Islet precursor cell (in vitro differentiated cells): Measurements from ENCODE around the gene ANKRD33.
A peak's percentile ranks its signal among the peaks of the same experiment; 100 is the strongest.

Experiments used
- DNase-seq: peaks from one replicate; pipeline ENCODE4 v3.0.0-alpha.2; 2018

Gene ANKRD33

GRCh38 chr12:51862947-51863346 lies 25.0 kb upstream of the ANKRD33 start:
- DNase-seq, result no peak

- DNase-seq, result no peak
These were observed 24.5 kb upstream of the ANKRD33 start for GRCh38 chr12:51863363-51863932.

- peak; percentile 96 for DNase-seq
These were observed 23.7 kb upstream of the ANKRD33 start for GRCh38 chr12:51863933-51864832.

- DNase-seq, result peak; percentile 94
These were observed 22.9 kb upstream of the ANKRD33 start for GRCh38 chr12:51864833-51865670.

GRCh38 chr12:51865757-51866270 lies 22.1 kb upstream of the ANKRD33 start:
- peak; percentile 83 for DNase-seq

GRCh38 chr12:51866324-51866723 lies 21.6 kb upstream of the ANKRD33 start:
- DNase-seq, result no peak

DNA sequence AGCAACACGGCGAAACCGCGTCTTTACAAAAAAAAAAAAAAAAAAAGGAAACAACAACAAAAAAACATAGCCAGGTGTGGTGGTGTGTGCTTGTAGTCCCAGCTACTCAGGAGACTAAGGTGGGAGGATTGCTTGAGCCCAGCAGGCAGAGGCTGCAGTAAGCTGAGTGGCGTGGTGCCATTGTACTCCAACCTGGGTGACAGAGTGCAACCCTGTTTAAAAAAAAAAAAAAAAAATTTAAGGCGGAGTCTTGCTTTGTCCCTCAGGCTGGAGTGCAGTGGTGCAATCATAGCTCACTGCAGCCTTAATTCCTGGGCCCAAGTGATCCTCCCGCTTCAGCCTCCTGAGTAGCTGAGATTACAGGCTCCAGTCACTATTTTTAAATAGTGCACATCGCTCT lies 21.1 kb upstream of the ANKRD33 start:
- peak; percentile 59 for DNase-seq

- DNase-seq, result peak; percentile 48
These were observed 20.5 kb upstream of the ANKRD33 start for GRCh38 chr12:51867371-51867770.

GRCh38 chr12:51867796-51868428 lies 20.0 kb upstream of the ANKRD33 start:
- DNase-seq, result peak; percentile 57

GRCh38 chr12:51868821-51869495 lies 18.9 kb upstream of the ANKRD33 start:
- peak; percentile 83 for DNase-seq

GRCh38 chr12:51869496-51869865 lies 18.4 kb upstream of the ANKRD33 start:
- DNase-seq, result peak; percentile 75

GRCh38 chr12:51869931-51870330 lies 18.0 kb upstream of the ANKRD33 start:
- no peak for DNase-seq

DNA sequence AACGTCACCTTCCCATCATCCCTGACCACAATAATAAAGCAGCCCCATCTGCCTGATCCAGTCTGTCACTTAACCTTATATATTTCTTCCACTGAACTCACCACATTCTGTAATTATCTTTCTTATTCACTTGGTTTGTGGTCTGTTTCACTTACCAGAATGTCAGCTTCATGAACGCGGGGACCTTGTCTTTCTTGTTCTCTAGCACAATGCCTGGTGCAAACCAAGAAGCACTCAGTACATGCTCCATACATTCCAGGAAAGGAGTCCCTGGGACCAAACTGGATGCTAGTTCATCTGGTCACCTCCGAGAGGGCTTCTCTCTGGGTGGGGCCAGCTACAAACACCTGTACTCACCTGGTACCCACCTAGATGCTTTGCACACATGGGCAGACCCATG lies 17.4 kb upstream of the ANKRD33 start:
- DNase-seq, result peak; percentile 55

- DNase-seq, result no peak
These were observed 16.8 kb upstream of the ANKRD33 start for GRCh38 chr12:51871126-51871525.

GRCh38 chr12:51871918-51872688 lies 15.8 kb upstream of the ANKRD33 start:
- DNase-seq, result peak; percentile 58

GRCh38 chr12:51872689-51872981 lies 15.3 kb upstream of the ANKRD33 start:
- DNase-seq, result no peak

- peak; percentile 57 for DNase-seq
These were observed 14.5 kb upstream of the ANKRD33 start for GRCh38 chr12:51873251-51873994.

DNA sequence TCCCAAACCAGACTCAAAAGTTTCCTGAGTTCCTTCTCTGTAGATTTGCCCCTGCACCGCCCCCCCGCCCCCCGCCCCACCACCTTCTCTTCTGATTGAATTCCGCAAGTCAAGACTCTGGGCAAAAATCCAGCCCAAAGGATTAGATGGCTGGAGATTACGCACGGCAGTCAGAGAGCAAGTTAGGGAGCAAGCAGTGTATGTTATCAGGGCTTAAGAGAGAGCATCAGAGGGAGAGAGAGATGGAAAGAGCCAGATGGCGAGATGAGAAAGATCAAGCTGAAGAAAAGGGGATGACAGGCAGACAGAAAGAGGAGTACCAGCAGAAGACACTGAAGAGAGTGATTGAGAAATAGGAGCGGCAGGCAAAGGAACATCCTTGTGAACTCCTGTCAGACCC lies 13.9 kb upstream of the ANKRD33 start:
- peak; percentile 59 for DNase-seq

DNA sequence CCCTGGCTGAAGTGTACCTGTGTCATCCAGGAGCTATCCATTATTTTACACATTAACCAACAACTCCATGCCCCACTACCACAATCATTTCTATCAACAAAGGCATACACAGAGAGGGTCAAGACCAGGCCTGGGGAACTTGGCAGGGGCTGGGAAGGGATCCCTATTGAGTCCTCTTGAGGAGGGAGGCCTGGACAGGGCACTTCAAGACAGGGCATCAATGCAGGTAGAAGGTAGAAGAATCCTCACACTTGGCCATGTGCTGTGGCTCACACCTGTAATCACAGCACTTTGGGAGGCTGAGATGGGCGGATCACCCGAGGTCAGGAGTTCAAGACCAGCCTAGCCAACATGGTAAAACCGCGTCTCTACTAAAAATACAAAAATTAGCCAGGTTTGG lies 13.4 kb upstream of the ANKRD33 start:
- DNase-seq, result no peak

DNA sequence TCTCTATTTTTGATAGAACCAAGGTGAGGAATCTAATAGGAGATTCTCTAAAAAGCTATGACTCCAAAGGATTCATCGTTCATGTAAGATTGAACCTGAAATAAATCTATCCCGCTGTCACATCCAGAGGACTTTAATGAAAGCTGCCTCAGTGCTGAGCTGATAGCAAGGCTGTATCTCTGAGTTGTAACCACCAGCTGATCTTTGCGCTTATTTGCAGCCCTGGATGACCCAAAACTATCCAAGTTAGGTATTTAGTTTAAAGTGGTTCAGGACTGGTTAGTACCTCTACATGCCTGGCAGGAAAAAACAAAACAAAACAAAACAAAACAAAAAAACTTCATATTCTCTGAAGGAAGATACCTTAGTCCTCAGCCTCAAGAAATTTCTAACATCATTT lies 8.8 kb upstream of the ANKRD33 start:
- no peak for DNase-seq

DNA sequence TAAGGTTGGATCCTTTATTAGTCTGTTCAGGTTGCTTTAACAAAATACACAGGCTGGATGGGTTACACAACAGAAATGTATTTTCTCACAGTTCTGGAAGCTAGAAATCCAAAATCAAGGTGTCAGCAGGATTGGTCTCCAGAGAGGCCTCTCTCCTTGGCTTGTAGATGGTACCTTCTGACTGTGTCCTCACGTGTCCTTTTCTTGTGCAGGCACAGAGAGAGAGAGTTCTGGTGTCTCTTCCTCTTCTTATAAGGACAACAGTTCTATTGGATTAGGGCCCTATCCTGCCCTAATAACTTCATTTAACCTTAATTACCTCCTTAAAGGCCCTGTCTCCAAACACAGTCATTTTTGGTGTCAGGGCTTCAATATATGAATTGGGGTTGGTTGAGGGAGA lies 4.6 kb upstream of the ANKRD33 start:
- DNase-seq, result no peak
